Lung microvascular endothelial cell (primary cell): Measurements from ENCODE around the gene FRYL. TPM values are rescaled to one million over a fixed set of nuclear protein-coding genes. Genes with fewer than 3 reads are reported as not detected.
A peak's percentile ranks its signal among the peaks of the same experiment; 100 is the strongest.
"Not testable (repeated sequence)": the region's sequence is repeated elsewhere in the genome, so short reads cannot be mapped to it uniquely, and the experiment has no call there.

ENCODE experiments used
- DNase-seq, 2 donors: peaks; one replicate each; pipeline versions ENCODE4 v3.0.0 to v3.0.0-alpha.2; 2010; ENCODE audit warnings: low read depth in 2 of 2
- total RNA-seq: library from RNA; depleted of rRNA; stranded (reverse); fragments of >200 nt; gene quantifications from 2 replicates; pipeline ENCODE4 v1.2.1, GENCODE V29; 2014

FRYL gene
- total RNA-seq, result 56.2 and 76.2 TPM in 2 replicates

DNA sequence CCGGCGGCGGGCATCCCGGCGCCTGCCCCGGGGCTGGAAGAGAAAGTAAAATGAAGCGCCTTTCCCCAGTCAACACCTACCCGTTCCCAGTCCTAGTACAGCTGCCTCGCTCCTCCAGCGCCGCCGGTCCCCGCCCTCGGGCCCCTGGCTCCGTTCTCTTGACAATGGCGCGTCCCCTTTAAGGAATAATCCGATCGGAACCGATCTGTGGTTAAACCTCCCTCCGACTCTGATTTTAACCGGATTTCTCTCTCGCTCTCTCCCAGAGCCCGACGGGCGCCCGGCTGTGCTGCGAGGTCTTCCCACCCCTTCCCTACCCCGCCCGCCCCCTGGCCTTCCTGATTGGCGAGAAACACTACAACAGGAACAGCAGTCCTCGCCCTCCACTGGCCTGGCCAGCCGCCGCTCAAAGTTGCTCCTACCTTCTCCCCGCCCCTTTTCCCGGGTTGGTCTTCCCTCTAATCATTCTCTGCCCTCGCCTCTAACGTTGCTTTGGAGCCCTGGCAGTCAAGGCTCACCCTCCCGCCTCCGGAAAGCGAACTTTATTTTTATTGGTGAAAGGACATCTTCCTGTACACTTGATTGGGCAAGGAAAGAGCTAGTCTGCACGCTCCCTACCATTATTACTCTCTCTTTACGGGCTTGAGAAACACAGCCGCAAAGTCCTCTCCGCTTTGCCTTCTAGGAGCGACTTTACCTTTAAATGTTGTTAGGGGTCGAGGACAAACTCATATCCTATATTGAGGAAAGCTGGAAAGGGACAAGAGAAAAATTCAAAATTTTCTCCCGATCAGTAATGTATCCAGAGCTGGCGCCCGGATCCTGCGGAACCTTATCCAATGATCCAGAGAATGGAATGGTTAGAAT lies at the start of gene FRYL:
TSS of gene FRYL (minus strand) at position 282 of the 867 bp plus-strand sequence. CDS start 145,869 bp downstream, outside the sequence.
- DNase-seq, result peak; percentile 100

DNA sequence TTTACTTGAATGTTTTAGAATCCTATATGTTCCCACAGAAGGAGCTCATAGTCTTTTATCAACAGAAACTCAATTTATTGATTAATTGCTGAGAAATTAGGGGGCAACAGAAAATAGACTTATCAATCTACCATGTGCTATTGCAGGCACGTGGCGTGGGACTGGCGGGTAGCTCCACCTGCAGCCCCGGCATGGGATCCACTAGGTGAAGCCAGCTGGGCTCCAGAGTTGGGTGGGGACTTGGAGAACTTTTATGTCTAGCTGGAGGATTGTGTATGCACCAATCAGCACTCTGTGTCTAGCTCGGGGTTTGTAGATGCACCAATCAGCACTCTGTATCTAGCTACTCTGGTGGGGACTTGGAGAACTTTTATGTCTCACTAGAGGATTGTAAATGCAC lies 47.5 kb upstream of the FRYL start:
- no peak for DNase-seq

DNA sequence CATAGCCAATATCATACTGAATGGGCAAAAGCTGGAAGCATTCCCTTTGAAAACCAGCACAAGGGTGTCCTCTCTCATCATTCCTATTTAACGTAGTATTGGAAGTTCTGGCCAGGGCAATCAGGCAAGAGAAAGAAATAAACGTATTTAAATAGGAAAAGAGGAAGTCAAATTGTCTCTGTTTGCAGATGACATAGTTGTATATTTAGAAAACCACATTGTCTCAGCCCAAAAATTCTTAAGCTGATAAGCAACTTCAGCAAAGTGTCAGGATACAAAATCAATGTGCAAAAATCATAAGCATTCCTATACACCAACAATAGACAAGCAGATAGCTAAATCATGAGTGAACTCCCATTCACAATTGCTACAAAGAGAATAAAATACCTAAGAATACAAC lies 41.4 kb upstream of the FRYL start:
- not testable (repeated sequence) for DNase-seq

DNA sequence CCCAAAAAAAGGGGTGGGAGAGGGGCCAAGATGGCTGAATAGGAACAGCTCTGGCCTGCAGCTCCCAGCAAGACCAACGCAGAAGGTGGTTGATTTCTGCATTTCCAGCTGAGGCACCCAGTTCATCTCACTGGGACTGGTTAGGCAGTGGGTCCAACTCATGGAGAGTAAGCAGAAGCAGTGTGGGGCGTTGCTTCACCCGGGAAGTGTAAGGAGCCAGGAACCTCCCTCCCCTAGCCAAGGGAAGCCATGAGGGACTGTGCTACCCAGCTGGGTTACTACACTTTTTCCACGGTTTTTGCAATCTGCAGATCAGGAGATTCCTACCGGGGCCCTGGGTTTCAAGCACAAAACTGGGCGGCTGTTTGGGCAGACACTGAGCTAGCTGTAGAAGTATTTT lies 36.9 kb upstream of the FRYL start:
- DNase-seq, result no peak

DNA sequence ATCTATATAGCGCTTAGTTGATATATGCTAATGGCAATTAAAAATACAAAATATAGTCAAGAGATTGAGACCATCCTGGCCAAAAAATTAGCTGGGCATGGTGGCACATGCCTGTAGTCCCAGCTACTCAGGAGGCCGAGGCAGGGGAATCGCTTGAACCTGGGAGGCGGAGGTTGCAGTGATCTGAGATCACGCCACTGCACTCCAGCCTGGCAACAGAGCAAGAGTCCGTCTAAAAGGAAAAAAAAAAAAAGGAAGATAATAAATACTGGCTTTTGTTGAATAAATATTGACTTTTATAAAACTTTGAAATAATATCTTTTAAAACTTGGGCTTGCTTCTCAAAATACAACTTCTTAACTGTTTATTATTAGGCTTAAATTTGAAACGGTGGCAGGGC lies 36.2 kb upstream of the FRYL start:
- not testable (repeated sequence) for DNase-seq

DNA sequence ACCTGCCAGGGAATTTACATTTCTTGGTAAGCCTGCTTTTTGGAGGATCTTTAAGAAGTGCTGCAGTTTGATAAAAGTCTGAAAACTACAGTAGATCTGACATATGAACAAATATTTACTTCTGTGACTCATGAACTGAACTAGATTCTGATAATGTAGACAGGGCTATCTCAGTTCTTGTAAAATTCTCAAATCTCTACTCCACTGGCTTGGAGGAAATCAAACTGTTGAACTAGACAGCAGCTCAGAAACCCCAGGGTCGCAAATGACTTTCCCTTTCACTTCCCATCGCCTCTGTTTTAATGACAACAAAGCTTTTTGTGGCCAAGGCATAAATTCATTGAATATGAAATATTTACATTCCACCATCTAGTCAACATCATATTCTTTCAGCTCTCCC lies 35.4 kb upstream of the FRYL start:
- DNase-seq, result no peak

DNA sequence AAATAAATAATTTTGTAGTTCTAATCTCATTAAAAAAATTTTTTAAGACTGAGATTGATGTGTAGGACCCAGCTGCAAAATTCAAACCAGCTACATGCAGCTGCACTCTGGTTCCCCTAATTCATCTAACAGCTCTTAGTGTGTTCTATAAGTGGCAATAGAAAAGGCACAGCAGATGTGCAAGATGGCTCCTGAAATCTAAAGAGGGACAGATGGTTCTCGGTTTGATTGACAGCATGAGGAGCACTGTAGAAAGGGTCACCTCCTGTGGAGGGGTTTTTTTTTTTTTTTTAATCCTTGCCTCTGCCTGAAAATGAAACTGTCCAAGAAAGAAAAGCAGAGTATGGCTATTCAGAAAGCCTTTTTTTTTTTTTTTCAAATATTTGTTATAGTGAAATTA lies 33.9 kb upstream of the FRYL start:
- DNase-seq, result no peak

DNA sequence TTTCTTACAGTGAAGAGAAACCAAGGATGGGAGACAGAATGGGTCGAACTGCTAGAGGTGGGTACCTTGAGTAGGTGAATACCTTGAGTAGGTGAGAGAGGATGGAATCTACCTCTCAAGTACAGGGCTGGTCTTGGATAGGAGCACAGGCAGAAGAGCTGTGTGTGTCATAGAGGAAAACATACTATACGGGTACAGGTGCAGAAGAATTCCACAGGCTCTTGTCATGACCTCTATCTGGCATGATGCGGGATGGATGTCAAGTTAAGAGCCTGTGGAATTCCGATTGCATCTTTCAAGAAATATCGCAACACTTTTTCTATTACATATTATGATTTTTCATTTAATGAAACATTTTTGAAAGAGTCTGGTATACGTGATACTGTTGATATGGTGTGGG lies 32.8 kb upstream of the FRYL start:
- no peak for DNase-seq

DNA sequence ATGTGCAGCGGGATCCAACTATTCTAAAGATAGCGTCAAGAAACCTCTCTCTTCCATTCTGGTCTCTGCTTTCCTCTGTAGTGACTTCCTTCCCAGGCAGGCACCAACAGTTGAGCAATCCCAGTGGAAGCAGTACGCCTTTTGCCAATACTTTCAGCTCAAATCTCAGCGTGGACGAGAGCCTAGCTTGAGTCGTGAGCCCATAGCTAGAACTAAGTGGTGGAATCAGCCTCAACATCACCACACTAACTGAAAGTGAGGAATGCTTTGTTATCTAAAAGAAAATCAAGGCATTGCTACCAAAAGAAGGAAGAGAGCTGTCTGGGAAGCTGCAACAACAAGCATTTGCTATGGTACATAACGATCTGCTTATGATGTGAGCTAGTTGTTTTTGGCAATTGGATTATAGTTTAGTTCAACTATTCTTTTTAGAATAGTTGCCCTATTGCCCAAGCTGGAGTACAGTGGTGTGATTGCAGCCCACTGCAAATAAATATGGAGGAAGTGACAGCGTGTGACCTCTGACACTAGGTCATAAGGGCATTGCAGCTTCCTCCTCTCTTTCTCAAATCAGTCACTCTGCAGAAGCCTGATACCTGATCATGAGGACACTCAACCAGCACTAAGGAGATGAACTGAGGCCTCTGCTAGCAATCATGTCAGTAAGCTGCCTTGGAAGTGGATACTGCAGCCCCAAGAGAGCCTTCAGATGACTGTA lies 24.7 kb upstream of the FRYL start:
- peak in 1 of 2 donors; percentile 69 for DNase-seq

DNA sequence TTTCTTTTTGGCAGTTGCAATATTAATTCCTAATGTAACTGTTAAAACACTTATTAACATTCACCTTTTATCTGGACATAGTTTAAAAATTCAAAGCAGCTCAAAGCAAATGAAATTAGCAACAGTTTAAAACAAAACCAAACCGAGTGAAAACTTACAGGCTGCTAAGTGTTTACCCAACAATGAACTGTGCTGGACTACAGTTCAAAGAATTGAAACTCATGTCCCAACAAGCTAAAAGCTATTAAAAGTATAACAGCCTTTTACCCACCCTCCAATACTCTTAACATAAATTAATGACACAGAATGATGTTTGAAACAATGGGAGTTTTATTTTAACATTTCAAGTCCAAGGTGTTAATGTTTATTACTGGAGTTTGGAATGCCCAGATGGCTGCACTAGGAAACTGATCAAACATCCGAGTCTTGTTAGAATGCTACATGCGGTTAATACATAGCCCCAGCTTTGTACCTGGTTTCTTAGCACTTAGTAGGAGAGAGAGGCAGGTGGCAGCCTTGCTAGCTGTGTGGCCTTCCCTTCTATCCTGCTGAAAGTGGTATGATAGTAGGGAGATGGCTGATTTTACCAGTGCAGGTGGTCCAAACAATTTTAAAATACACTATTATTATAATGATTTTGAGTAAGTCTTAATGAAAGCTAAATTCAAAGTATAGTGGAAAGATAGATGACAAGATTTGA lies 21.1 kb upstream of the FRYL start:
- no peak for DNase-seq

DNA sequence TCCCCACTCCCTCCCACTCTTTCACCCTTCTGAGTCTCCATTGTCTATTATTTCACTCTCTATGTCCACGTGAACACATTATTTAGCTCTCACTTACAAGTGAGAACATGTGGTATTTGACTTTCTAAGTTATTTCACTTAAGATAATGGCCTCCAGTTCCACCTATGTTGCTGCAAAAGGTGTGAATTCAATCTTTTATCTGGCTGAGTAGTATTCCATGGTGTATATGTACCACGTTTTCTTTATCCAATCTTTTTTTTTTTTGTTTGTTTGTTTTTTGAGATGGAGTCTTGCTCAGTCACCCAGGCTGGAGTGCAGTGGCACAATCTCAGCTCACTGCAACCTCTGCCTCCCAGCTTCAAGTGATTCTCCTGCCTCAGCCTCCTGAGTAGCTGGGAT lies 20.1 kb upstream of the FRYL start:
- DNase-seq, result not testable (repeated sequence)

DNA sequence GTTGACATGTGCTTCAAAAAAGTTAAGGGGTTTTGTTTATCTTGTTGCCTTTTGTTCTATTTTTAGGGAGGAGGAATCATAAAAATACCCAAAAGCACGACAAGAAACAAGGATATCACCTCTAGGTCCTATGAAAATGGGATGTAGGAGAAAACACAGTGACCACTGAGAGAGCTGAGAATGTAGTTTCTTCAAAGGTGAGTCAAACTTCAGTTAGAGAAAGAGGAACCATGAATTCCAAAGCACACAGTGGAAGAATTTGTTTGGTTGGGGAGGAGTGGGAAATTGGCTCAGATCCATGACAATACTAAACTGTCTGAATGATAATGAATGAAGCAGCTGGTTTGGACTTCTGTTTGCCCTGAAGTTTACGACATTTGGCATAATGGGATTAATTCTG lies 19.1 kb upstream of the FRYL start:
- no peak for DNase-seq

DNA sequence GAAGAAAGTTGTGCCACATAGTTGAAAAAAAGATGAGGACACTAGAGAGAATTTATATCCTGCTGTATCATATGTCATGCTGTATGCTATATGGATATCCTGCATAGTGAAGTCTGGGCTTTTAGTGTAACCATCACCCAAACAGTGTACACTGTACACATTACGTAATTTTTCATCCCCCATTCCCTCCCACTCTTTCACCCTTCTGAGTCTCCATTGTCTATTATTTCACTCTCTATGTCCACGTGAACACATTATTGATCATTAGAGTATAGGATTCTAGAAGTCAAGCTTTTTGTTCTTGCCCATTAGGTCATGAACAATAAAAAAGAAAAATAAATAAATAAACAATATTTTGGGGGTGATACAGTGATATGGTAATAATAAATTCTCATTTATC lies 18.0 kb upstream of the FRYL start:
- no peak for DNase-seq

DNA sequence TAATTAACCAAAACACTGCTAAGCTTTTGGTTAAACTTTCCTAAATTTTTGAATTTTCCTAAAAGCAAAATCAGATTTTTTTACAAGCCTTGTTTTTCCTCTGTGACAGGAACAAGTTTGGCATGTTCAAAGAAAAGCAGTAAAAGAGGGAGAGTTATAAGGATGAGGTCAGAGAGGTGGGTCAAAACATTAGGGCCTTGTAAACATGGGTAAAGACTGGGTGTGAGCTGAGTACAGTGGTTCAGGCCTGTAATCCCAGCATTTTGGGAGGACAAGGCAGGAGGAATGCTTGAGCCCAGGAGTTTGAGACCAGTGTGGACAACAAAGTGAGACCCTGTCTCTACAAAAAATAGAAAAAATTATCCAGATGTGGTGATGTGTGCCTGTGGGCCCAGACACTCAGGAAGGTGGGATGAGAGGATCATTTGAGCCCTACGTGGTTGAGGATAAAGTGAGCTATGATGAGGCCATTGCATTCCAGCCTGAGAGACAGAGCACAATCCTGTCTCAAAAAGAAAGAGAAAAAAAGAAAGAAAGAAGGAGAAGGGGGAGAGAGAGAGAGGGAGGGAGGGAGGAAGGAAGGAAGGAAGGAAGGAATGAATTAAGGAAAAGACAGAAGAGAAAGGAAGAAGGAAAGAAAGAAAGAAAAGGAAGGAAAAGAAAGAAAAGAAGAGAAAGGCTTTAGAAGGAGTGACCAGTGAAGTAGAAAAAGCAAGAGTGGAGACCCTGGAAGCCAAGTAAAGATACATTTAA lies 17.0 kb upstream of the FRYL start:
- no peak for DNase-seq

DNA sequence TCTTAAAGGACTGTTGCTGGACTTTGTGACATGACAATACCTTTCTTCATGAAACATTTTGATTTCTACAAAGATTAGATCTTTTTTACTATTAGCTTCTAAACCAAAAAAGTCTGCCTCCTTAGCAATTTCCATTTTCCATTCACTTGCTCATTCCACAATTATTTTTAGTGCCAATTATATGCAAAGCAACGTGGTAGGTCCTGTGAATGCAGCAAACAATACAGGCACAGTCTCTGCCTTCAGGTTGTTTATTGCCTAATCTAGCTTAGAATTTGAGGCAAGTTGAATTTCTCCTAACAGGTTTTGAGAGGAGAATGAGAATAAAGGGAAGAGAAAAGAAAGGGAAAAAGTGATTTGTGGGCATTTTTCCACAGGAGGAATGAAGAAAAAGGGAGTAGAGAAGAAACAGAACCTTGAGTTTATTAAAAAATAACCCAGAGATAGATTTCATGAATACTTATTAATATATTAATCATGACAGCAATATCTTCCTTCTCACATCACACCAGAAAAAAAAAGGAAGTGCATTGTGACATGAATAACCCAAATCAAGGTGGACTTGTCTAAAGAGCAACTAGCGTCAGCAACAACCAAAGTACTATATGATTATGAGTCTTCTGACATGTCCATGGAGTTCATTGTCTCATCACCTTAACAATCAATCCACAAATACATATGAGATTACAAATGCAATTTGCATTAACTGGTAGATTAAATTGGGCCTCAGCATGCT lies 16.3 kb upstream of the FRYL start:
- no peak for DNase-seq

DNA sequence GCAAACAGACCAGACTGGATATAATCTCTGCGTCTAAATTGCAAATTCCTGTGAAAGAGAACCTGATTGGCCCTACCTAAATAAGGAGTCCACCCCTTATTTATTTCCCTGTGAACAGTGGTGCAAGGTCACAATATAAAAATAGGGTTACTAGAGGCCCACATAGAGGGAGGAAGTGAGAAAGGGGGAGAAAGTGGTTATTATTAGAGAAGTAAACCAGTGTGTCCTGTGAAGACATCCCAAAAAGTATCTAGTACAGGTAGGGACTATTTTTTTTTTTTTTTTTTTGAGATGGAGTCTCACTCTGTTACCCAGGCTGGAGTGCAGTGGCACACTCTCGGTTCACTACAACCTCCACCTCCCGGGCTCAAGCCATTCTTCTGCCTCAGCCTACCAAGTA lies 15.0 kb upstream of the FRYL start:
- no peak for DNase-seq

DNA sequence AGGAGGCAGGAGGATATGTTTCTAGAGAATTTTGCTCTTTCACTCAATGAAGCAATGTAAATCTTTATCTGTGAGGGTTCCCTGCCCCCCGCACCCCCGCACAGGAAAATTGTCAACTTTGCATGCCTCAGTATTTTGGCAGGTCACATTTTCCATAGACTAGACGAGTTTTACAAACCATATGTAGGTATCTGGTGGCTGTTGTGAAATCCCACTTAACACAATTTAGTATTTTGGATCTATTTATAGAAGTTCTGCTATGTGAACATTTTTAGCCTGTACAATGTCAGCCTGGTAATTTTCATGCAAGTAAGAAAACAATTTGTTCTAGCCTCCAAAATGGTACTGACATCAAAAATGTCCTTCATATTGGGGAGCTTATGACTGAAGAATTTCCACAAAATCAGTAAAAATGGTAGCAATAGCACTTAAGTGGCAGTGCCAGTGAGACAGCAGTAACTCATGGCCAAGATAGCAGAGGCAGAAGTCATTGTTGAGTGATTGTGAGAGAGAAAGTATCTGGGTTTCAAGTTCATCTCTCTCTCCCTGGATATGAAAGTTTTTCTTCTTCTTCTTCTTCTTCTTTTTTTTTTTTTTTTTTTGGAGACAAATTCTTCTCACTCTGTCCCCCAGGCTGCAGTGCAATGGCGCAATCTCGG lies 12.4 kb upstream of the FRYL start:
- peak in 1 of 2 donors; percentile 46 for DNase-seq

DNA sequence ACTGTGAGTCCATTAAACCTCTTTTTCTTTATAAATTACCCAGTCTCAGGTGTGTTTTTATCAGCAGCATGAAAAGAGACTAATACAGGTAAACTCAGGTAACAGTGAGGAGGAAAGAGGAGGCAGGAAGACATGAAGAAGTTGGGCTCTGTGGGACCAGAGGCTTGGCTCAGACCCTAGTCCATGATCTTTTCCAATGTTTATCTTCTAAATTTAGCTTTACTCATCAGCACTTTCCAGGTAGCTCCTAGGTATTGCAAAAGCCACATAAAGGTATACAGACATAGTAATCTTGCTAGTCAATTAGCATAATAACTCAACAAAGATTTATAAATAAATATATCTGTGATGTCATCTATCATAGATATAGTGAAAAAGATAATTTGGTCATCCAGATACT lies 11.2 kb upstream of the FRYL start:
- DNase-seq, result no peak

DNA sequence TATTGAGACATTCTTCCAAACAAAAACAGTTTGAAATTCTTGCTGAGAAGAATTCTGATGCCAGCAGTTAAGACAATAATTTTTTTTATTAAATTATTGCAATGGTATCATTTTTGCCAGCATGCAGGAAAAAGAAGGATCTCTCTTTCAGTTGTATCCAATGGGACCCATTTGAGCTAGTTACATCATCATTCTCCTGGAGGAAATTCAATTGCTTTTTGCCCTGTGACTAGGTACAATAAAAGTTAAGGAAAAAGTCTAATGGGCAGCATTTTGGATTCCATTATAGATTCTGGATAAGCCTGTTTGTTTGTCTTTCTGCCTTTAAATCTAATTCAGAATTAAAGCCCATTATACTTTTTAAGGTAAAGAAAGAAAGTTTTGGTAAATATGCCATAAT lies 10.5 kb upstream of the FRYL start:
- DNase-seq, result no peak

DNA sequence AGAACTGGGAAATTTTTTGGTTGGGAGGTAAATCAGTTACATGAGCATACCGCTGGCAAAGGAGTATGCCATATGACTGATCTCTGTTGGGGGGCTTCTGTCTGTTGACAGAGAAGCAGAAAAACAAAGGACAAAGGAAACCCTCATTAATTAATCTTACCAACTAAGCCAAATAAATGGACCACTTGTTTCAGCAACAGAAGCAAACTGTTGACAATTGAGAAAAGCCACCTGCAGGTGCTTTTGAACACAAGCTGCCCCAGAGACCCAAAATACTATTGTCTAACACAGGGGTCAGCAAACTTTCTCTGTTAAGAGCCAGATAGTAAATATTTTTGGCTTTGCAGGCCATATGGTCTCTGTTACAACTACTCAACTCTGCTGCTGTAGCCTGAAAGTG lies 7.0 kb upstream of the FRYL start:
- DNase-seq, result no peak
